Caki2 (cell line): ENCODE data around the gene VIPR2. TPM values are rescaled to one million over a fixed set of nuclear protein-coding genes. Genes with fewer than 3 reads are reported as not detected.

Experiments used
- DNase-seq: peaks from one replicate; pipeline ENCODE4 v3.0.0-alpha.2; 2015; ENCODE audit warnings: low read depth
- in situ Hi-C: cut with HindIII; loops from 2 replicates; pipeline ENCODE4 v1.10.0; 2016; ENCODE audit warnings: low sequenced_read_pairs, low pct_unique_long_range_greater_than_20kb, mixed read lengths
- total RNA-seq: library from RNA; depleted of rRNA; stranded (reverse); fragments of >200 nt; shearing (Covaris generic); gene quantifications from 2 replicates; pipeline ENCODE4 v1.2.3, GENCODE V29; 2014; ENCODE audit warnings: low replicate concordance

The VIPR2 gene
- total RNA-seq, 1 experiment from 2014 or later: not detected

GRCh38 chr7:159030490-159031134 lies 114.1 kb downstream of the VIPR2 start:
- in situ Hi-C loops: no loop called here
- no peak for DNase-seq

- in situ Hi-C loops: no loop called here
- DNase-seq: no peak
Observed at GRCh38 chr7:159028508-159029401, 115.9 kb downstream of the VIPR2 start.

DNA sequence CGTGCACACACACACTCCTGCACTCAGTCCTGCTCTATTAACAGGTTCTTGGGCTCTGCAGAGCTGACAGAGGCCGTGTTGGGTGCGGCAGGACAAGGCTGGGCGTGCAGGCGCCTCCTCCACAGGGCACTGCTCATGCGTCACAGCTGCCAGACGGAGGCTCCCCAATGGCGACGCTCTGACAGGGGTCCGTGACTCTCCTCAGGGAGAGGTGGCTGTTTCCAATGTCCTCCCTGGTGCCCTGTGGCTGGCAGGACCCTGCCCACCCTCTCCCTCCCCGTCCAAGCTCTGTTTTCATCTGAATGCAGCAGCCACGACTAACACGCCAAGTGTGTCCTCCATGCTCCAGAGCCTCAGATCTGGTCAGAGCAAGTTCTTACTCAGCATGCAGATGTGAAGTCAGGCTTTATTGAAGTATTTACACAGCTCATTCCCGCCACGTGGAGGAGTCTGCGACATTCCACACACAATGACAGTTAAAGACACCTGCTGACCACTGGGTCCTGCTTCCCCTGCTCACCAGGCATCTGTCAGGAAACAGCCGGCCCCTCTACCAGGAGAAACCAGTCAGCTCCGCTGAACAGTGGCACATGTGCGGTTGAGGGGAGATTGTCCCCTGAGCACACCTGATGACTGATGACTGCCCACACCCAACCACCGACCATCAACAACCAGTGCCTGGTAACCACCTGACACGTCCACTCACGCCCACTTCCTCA lies 116.7 kb downstream of the VIPR2 start:
- DNase-seq: peak; percentile 64
- in situ Hi-C loops: no loop called here

DNA sequence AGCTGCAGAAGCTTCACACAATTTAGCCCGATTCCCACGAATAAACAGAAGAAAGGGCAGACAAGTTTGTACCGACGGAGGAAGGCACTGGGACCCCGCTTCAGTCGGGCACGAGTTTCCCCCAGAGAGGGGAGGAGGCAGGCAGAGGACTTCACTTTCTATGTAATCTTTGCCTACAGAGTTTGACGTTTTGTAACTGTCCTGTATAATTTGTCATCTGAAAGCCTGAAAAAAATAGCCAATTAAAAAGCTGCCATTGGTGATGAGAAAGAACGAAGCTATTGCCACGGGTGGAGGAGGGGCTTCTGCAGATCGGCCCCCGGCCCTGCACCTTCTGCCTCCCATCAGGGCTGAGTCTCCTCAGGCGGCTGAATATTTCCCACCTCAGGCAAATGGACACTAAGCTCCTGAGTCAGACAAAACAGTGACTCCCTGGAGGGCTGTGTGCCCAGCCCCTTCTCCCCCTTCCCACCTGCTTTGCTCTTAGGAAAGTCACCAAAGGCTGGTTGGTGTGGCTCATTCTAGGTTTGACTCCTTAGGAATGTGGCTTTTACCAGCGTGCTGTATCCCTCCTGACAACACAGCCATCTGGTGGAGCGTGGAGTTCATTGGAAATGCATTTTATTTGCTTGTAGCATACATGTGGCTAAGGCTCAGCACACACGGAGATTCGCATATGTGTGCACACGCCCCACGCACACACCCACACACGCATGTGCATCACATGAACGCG lies 117.4 kb downstream of the VIPR2 start:
- in situ Hi-C loops: no loop called here
- DNase-seq: no peak

GRCh38 chr7:159026271-159027055 lies 118.2 kb downstream of the VIPR2 start:
- in situ Hi-C loops: no loop called here
- no peak for DNase-seq

DNA sequence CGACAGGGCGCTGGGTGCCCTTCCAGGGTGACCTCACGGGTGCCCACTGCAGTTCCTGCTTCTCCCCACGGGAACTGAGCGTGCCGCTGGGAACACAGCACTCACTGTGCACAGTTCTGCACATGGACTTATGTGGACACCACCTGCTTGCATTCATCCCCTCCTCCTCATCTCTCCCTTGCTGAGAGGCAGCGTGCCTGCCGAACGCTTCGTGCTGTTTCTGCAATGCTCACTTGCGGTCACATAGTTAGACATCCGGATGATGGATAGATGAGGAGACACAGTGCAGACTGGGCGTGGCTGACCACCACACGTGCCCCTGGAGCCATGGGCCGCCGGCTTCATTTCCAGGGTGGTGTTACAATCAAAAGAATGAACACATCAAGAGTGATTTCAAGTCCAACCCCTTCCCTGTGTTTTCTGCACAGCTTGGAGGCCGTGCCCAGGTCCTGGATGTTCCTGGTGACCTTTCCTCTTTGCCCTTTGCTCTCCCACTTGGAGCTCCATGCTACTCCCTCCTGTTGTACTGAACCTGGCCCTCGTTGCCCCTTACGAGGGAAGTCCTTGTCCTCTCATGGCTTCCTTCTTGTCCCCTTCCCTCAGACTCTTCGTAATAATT lies 119.4 kb downstream of the VIPR2 start:
- DNase-seq: no peak
- in situ Hi-C loops: no loop called here

GRCh38 chr7:159024280-159024951 lies 120.3 kb downstream of the VIPR2 start:
- no peak for DNase-seq
- in situ Hi-C loops: no loop called here

DNA sequence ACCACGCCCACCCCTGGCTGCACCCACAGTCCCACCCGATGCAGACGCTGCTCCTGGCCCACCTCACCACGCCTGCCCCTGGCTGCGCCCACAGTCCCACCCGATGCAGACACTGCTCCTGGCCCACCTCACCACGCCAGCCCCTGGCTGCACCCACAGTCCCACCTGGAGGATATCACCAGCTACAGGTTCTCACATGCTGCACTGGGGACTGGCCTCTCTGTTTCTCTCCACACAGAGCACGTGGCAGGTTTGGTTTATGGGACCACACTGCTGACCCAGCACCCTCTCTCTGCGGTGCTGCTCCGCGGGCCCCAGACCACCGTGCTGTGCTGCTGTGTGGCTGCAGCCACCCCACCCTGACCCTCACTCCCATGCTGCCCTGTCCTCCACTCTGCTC lies 120.9 kb downstream of the VIPR2 start:
- in situ Hi-C loops: no loop called here
- no peak for DNase-seq

DNA sequence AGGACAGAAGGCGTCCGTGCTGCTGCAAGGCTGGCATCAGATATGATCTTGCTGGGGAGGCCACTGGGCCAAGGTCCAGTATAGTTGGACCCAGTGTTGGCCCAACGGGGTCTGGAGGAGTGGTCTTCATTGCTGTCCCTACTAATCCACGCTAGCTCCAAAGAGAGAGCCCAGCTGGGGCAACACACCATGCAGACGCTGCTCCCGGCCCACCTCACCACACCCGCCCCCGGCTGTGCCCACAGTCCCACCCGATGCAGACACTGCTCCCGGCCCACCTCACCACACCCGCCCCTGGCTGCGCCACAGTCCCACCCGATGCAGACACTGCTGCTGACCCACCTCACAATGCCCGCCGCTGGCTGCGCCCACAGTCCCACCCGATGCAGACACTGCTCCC lies 121.5 kb downstream of the VIPR2 start:
- DNase-seq: no peak
- in situ Hi-C loops: no loop called here

- no peak for DNase-seq
- in situ Hi-C loops: no loop called here
Observed at GRCh38 chr7:159022238-159022993, 122.3 kb downstream of the VIPR2 start.

DNA sequence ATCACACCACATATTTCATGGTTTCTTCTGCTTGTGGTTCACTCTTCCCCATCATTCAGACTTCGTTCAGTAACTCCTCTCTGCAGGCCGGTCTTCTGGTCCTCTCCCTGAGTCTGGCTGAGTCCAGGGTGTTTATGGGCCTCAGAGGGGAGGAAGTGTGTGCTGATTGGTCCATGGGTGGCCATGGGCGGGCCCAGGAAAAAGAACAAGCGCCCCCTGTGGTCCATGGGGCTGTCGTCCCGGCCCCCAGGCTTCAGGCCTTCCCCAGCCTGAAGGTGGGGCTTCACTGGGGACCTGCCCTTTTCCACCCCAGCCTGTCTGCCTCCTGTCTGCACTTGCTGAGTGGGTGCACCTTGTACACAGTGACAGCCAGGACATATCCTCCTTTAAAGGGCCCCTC lies 123.7 kb downstream of the VIPR2 start:
- DNase-seq: no peak
- in situ Hi-C loops: no loop called here

DNA sequence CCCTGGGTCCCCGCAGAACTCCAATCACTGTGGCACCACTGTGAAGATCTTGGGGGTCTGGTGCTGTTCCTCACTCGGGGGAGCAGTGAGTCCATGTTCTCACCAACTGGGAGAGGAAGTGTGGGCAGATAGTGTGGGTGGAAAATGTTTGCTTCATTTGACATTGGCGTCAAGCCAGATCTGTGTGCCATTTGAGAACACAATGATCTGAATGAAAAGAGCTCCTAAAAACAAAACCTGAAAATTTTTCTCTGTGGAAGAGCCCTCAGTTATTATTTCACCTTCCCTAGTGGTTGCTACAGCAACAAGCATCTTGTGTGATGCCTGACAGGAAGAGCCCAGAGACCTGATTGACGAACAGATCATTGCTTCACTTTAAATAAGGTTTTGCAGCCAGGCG lies 125.6 kb downstream of the VIPR2 start:
- in situ Hi-C loops: no loop called here
- DNase-seq: no peak

DNA sequence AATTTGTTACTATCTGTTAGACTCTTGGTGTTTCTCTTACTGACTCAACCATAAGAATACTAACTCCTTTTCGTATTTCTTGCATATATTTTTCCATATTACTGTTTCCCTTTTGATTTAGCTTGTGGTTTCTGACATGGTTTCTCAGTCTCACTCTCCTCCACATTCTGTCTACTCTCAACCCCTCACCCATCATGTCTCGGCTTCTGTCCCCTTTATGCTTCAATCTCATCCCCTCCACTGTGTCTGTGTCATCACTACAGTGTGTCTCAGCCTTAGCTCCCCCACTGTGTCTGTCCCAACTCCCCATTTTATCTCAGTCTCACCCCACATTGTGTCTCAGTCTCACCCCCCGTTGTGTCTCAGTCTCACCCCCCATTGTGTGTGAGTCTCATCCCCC lies 126.9 kb downstream of the VIPR2 start:
- in situ Hi-C loops: no loop called here
- no peak for DNase-seq

DNA sequence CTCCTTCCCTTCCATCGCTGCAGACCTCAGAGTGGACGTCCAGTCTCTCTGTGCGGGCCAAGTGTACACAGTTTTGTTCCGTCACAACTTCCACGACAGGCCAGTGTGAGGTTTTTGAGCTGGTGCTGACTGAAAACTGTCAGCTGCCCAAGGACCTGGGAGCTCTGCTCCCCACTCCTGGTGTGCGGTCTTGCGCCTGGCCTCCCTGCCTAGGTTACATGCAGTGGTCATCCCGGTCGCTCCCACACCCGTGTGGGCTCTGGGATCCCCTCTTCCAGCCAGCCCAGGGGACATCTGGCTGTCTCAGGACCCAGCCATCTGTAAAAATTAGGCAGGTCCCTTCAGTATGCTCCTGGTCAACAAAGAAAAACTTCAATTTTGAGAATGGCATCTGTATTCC lies 127.5 kb downstream of the VIPR2 start:
- no peak for DNase-seq
- in situ Hi-C loops: no loop called here

- no peak for DNase-seq
- in situ Hi-C loops: no loop called here
Observed at GRCh38 chr7:159016591-159016990, 128.1 kb downstream of the VIPR2 start.
